ENCODE data around the gene NR4A3.

GRCh38 chr9:99778836-99779235, 42.8 kb upstream of the NR4A3 start:
- TF ChIP-seq POLR2A (IDR thresholded peaks at IDR 0.05) (no peak), CTCF (IDR thresholded peaks at IDR 0.05) (no peak)

Data from right lobe of liver (tissue), 4 donors.